Measurements from ENCODE around the gene DHRS12.

DNA sequence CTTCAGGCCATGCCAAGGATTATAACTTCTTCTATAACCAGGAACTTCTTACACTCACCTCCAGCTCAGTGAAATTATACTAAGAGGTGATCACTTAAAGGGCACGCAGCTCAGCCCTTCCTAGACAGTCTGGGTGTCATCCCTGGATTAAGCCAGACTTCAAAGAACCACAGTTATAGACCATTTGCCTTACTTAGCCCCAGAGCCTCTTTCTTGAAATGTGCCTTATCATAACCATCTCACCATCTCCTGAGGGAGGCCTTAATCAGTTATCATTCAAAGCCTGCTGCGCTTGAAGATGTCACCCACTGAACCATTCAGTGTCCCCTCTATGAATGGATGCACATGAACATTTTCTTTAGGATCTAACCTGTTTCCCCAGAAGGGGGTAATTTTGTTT lies 10.1 kb upstream of the DHRS12 start:
- TF ChIP-seq POLR2A (IDR thresholded peaks at IDR 0.05): no peak
- TF ChIP-seq, protein P1, sequence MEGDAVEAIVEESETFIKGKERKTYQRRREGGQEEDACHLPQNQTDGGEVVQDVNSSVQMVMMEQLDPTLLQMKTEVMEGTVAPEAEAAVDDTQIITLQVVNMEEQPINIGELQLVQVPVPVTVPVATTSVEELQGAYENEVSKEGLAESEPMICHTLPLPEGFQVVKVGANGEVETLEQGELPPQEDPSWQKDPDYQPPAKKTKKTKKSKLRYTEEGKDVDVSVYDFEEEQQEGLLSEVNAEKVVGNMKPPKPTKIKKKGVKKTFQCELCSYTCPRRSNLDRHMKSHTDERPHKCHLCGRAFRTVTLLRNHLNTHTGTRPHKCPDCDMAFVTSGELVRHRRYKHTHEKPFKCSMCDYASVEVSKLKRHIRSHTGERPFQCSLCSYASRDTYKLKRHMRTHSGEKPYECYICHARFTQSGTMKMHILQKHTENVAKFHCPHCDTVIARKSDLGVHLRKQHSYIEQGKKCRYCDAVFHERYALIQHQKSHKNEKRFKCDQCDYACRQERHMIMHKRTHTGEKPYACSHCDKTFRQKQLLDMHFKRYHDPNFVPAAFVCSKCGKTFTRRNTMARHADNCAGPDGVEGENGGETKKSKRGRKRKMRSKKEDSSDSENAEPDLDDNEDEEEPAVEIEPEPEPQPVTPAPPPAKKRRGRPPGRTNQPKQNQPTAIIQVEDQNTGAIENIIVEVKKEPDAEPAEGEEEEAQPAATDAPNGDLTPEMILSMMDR (IDR thresholded peaks at IDR 0.05): no peak

Measured in Peyer's patch (tissue), 4 donors.